ENCODE data around the gene SPEG.

The SPEG gene

GRCh38 chr2:219400562-219400961 is 34.1 kb upstream of the SPEG start:
- TF ChIP-seq PPARA (CRISPR knock-in tag; IDR thresholded peaks at IDR 0.05; ENCODE audit: borderline replicate concordance) (no peak), ZFP3 (CRISPR knock-in tag; IDR thresholded peaks at IDR 0.05) (no peak), CREB5 (CRISPR knock-in tag; IDR thresholded peaks at IDR 0.05; ENCODE audit: low read depth) (no peak)
- no peak for ATAC-seq

GRCh38 chr2:219401606-219402005 is 33.0 kb upstream of the SPEG start:
- TF ChIP-seq, protein P1, sequence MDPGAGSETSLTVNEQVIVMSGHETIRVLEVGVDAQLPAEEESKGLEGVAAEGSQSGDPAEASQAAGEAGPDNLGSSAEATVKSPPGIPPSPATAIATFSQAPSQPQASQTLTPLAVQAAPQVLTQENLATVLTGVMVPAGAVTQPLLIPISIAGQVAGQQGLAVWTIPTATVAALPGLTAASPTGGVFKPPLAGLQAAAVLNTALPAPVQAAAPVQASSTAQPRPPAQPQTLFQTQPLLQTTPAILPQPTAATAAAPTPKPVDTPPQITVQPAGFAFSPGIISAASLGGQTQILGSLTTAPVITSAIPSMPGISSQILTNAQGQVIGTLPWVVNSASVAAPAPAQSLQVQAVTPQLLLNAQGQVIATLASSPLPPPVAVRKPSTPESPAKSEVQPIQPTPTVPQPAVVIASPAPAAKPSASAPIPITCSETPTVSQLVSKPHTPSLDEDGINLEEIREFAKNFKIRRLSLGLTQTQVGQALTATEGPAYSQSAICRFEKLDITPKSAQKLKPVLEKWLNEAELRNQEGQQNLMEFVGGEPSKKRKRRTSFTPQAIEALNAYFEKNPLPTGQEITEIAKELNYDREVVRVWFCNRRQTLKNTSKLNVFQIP (CRISPR knock-in tag; IDR thresholded peaks at IDR 0.05; ENCODE audit: borderline replicate concordance, low read depth), result no peak
- TF ChIP-seq TCF4 (CRISPR knock-in tag; IDR thresholded peaks at IDR 0.05; ENCODE audit: borderline replicate concordance) (no peak), CSDC2 (CRISPR knock-in tag; IDR thresholded peaks at IDR 0.05) (no peak), ZNF70 (CRISPR knock-in tag; IDR thresholded peaks at IDR 0.05) (no peak), ESRRG (CRISPR knock-in tag; IDR thresholded peaks at IDR 0.05) (no peak), ARNTL (CRISPR knock-in tag; IDR thresholded peaks at IDR 0.05; ENCODE audit: borderline replicate concordance, low read depth) (no peak), ZFP3 (CRISPR knock-in tag; IDR thresholded peaks at IDR 0.05) (no peak), ZNF8 (CRISPR knock-in tag; IDR thresholded peaks at IDR 0.05) (no peak), ISL1 (CRISPR knock-in tag; IDR thresholded peaks at IDR 0.05) (no peak), ZFP30 (CRISPR knock-in tag; IDR thresholded peaks at IDR 0.05) (no peak)
- TF ChIP-seq, protein P2, sequence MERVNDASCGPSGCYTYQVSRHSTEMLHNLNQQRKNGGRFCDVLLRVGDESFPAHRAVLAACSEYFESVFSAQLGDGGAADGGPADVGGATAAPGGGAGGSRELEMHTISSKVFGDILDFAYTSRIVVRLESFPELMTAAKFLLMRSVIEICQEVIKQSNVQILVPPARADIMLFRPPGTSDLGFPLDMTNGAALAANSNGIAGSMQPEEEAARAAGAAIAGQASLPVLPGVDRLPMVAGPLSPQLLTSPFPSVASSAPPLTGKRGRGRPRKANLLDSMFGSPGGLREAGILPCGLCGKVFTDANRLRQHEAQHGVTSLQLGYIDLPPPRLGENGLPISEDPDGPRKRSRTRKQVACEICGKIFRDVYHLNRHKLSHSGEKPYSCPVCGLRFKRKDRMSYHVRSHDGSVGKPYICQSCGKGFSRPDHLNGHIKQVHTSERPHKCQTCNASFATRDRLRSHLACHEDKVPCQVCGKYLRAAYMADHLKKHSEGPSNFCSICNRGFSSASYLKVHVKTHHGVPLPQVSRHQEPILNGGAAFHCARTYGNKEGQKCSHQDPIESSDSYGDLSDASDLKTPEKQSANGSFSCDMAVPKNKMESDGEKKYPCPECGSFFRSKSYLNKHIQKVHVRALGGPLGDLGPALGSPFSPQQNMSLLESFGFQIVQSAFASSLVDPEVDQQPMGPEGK (CRISPR knock-in tag; IDR thresholded peaks at IDR 0.05; ENCODE audit: borderline replicate concordance), result no peak
- ATAC-seq, result no peak

DNA sequence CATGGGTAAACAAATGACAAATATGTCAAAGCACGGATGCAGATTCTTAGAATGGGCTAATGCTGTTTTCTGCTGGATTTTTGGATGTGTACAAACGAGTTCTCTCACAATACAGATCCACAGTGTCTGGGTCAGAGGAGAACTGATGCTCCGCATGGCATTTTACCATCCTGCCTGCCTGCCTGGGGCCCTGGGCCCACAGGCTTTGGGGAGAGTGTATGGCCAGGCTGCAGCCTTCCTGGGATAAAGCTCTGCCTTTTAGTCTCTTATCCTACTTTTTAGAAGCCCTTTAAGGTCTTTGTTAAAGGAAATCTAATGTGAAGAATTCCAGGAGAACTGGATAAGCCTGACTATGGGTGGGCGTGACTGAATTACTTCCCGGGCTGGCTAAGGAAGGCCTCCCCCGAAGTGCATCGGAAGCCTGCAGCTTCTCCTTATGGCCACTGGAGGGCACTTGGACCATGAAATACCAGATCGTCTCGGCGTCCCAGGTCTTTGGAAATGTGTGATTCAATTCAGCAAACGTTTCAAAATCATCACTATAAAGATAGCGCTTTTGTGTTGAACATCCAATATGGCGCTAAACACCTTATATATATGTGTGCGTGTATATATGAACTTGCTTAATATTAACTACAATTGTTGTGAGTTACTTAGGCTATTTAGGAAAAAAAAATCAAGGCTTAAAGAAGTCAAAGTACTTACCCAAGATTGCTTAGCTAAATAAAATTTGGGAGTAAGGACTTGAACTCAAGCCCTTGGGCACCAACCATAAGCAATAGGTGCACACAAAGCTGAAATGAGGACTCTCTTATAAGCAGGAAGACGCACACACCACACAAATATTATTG is 31.8 kb upstream of the SPEG start:
- TF ChIP-seq ZNF565 (CRISPR knock-in tag; conservative IDR thresholded peaks at IDR 0.05; ENCODE audit: low read depth) (no peak), CSDC2 (CRISPR knock-in tag; IDR thresholded peaks at IDR 0.05) (no peak), BACH2 (CRISPR knock-in tag; IDR thresholded peaks at IDR 0.05; ENCODE audit: borderline replicate concordance) (no peak), OSR1 (CRISPR knock-in tag; IDR thresholded peaks at IDR 0.05) (no peak), ZC3H10 (CRISPR knock-in tag; IDR thresholded peaks at IDR 0.05) (no peak), ARNTL (CRISPR knock-in tag; IDR thresholded peaks at IDR 0.05; ENCODE audit: borderline replicate concordance, low read depth) (no peak), RARB (CRISPR knock-in tag; IDR thresholded peaks at IDR 0.05) (no peak), ISL1 (CRISPR knock-in tag; IDR thresholded peaks at IDR 0.05) (no peak), ESRRG (CRISPR knock-in tag; IDR thresholded peaks at IDR 0.05) (no peak), ZNF70 (CRISPR knock-in tag; IDR thresholded peaks at IDR 0.05) (no peak), GLIS3 (CRISPR knock-in tag; IDR thresholded peaks at IDR 0.05) (no peak), TCF4 (CRISPR knock-in tag; IDR thresholded peaks at IDR 0.05; ENCODE audit: borderline replicate concordance) (no peak), ZFP3 (CRISPR knock-in tag; IDR thresholded peaks at IDR 0.05) (no peak), PPARA (CRISPR knock-in tag; IDR thresholded peaks at IDR 0.05; ENCODE audit: borderline replicate concordance) (no peak), CREB5 (CRISPR knock-in tag; IDR thresholded peaks at IDR 0.05; ENCODE audit: low read depth) (no peak)
- TF ChIP-seq, protein P3, sequence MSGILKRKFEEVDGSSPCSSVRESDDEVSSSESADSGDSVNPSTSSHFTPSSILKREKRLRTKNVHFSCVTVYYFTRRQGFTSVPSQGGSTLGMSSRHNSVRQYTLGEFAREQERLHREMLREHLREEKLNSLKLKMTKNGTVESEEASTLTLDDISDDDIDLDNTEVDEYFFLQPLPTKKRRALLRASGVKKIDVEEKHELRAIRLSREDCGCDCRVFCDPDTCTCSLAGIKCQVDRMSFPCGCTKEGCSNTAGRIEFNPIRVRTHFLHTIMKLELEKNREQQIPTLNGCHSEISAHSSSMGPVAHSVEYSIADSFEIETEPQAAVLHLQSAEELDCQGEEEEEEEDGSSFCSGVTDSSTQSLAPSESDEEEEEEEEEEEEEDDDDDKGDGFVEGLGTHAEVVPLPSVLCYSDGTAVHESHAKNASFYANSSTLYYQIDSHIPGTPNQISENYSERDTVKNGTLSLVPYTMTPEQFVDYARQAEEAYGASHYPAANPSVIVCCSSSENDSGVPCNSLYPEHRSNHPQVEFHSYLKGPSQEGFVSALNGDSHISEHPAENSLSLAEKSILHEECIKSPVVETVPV (CRISPR knock-in tag; IDR thresholded peaks at IDR 0.05), result no peak
- TF ChIP-seq, protein P4, sequence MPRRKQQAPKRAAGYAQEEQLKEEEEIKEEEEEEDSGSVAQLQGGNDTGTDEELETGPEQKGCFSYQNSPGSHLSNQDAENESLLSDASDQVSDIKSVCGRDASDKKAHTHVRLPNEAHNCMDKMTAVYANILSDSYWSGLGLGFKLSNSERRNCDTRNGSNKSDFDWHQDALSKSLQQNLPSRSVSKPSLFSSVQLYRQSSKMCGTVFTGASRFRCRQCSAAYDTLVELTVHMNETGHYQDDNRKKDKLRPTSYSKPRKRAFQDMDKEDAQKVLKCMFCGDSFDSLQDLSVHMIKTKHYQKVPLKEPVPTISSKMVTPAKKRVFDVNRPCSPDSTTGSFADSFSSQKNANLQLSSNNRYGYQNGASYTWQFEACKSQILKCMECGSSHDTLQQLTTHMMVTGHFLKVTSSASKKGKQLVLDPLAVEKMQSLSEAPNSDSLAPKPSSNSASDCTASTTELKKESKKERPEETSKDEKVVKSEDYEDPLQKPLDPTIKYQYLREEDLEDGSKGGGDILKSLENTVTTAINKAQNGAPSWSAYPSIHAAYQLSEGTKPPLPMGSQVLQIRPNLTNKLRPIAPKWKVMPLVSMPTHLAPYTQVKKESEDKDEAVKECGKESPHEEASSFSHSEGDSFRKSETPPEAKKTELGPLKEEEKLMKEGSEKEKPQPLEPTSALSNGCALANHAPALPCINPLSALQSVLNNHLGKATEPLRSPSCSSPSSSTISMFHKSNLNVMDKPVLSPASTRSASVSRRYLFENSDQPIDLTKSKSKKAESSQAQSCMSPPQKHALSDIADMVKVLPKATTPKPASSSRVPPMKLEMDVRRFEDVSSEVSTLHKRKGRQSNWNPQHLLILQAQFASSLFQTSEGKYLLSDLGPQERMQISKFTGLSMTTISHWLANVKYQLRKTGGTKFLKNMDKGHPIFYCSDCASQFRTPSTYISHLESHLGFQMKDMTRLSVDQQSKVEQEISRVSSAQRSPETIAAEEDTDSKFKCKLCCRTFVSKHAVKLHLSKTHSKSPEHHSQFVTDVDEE (CRISPR knock-in tag; IDR thresholded peaks at IDR 0.05), result no peak
- ATAC-seq, result peak; percentile 90

All from SK-N-SH treated with all-trans-retinoic acid at 6 μM for 48 hours (cell line).